NCI-H1092 treated with DMSO at 0.1 percent for 48 hours (cell line): ENCODE measurements around the gene CELF1.
"Not testable (repeated sequence)": the region's sequence is repeated elsewhere in the genome, so short reads cannot be mapped to it uniquely, and the experiment has no call there.

Source experiments
- DNase-seq: peaks from one replicate; lab custom pipeline; 2025; lab: John Stamatoyannopoulos, UW

Gene CELF1

DNA sequence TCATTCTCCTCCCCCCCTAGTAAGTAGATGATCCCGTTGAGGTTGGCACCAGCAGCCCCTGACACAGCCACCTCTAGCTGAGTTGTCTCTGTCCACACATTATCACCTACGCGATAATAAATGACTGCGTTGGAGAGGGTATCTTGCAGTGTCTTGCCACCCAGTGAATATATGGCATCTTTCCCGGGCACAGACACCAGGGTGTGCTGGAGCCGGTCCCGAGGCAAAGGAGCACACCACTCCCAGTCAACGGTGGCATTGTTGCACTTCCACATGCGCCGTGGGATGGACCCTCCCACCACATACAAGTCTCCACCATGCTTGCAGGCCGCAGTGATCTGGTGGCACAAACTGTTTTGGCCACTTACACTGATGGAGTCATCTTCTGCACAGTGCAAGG lies 20.4 kb upstream of the CELF1 start:
- no peak for DNase-seq

DNA sequence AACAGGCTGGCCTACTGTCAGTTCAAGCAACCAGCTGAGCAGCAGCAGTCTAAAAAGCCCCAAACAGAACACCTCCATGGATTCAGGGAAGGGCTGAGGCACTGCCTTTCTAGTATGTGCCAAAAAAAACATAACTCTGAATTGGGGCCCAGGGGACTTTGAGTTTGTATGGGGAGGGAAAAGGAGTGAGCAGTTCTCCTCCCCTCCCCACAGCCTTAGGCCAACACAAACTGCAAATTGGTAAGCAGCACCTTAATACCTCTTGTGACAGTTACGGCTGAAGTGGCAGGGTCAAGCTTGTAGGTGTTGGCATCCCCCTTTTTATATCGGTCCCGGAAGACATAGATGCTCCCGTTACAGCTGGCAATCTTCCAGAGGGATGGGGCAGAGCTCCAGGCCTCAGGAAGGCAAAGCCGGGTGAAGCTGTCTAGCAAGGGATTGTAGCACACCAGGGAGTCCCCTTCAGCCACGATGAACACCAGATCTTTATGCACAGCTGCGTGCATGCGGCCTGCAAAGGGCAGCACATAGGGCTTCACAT lies 19.9 kb upstream of the CELF1 start:
- DNase-seq: peak; percentile 71

DNA sequence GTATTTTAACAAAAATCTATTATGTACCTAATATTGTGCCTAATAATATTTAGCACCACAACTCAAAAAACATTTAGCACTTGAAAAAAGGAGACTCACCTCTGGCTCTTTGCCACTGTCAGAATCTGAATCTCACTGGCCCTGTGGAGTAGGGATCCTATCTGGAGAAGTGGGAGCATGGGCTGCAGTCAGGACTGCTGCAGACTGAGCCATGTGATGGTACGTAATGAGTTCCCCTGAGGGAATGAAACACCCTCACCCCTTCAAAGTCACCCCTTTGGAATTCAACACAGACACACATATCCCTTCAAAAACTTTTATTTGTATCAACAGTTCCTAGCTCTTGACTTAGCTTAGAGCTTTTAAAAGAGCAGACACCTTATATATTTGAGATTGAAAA lies 19.0 kb upstream of the CELF1 start:
- no peak for DNase-seq

DNA sequence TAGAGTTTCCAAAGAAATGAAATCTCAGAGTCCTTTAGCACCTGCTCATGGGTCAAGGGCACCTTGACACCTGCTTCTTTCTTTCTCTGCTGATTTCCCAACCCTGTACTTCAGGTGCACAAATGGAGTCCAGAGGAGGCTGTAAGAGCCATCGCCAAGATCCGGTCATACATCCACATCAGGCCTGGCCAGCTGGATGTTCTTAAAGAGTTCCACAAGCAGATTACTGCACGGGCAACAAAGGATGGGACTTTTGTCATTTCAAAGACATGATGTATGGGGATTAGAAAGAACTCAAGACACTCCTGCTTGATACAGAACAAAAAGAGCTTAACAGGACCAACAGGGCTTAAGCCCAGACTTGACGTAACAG lies 18.4 kb upstream of the CELF1 start:
- no peak for DNase-seq

- DNase-seq: no peak
Observed at GRCh38 chr11:47570651-47571356, 17.9 kb upstream of the CELF1 start.

- no peak for DNase-seq
Observed at GRCh38 chr11:47569646-47570045, 16.7 kb upstream of the CELF1 start.

DNA sequence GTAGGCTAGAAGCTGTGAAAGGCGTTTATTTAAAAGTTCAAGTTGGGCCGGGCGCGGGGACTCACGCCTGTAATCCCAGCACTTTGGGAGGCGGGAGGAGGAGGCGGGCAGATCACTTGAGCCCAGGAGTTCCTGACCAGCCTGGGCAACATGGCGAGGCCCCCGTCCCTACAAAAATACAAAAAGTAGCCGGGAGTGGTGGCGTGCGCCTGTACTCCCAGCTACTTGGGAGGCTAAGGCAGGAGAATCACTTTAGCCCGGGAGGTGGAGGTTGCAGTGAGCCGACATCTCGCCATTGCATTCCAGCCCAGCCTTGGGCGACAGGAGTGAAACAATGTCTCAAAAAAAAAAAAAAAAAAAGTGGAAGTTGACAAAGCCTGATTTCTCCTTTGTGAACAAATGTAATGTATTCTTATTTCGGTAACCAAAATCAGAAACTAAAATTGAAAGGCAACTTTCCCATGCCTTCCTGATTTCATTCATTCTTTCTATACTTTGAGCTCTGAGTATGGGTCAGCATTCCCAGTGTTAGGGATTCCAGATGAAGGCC lies 13.3 kb upstream of the CELF1 start:
- no peak for DNase-seq

GRCh38 chr11:47565340-47566148 lies 12.6 kb upstream of the CELF1 start, which contains the start of gene PTPMT1:
PTPMT1 (plus strand) TSS chr11:47565599; CDS start chr11:47565623, 24 bp downstream.
- peak; percentile 56 for DNase-seq

- DNase-seq: no peak
Observed at GRCh38 chr11:47564933-47565339, 12.0 kb upstream of the CELF1 start.

DNA sequence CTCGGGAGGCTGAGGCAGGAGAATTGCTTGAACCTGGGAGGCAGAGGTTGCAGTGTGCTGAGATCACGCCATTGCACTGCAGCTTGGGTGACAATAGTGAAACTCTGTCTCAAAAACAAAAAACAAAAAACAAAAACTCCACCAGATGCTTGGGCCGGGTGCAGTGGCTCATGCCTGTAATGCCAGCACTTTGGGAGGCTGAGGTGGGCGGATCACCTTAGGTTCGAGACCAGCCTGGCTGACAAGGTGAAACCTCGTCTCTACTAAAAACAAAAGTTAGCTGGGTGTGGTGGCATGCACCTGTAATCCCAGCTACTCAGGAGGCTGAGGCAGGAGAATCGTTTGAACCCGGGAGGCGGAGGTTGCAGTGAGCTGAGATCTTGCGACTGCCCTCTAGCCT lies 11.4 kb upstream of the CELF1 start:
- DNase-seq: not testable (repeated sequence)

GRCh38 chr11:47562393-47562792 lies 9.5 kb upstream of the CELF1 start:
- not testable (repeated sequence) for DNase-seq

DNA sequence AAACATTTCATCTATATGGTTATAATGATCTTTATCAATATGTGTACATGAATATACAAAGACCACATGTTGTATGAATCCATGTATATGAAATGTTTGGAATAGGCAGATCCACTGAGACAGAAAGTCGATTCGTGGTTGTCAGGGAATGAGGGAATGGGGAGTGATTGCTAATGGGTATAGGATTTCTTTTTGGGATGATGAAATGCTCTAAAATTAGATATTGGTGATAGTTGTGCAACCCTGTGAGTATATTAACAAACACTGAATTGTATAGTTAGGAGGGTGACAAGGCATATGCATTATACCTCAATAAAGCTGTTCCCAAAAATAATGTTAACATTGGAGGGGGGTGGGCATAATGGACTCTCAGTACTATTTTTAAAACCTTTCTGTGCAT lies 7.5 kb upstream of the CELF1 start:
- DNase-seq: no peak

DNA sequence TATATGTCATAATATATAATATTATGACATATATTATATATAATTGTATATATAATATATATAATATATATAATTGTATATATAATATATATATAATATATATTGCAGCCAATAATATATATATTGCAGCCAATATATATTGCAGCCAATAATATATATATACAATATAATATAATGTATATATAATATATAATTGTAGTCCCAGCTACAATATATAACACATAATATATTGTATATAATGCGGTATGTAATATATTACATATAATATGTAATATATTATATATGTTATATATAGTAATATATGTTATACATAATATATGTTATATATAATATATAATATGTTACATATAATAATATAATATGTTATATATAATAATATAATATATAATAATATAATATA lies 5.8 kb upstream of the CELF1 start:
- DNase-seq: no peak

DNA sequence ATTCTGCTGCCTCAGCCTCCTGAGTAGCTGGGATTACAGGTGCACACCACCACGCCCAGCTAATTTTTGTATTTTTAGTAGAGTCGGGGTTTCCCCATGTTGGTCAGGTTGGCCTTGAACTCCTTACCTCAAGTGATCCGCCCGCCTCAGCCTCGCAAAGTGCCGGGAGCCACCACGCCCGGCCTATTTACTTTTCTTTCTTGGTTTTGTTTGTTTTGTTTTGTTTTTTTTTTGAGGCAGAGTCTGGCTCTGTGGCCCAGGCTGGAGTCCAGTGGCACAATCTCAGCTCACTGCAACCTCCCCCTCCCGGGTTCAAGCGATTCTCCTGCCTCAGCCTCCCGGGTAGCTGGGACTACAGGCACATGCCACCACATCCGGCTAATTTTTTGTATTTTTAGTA lies 4.1 kb upstream of the CELF1 start:
- DNase-seq: not testable (repeated sequence)

DNA sequence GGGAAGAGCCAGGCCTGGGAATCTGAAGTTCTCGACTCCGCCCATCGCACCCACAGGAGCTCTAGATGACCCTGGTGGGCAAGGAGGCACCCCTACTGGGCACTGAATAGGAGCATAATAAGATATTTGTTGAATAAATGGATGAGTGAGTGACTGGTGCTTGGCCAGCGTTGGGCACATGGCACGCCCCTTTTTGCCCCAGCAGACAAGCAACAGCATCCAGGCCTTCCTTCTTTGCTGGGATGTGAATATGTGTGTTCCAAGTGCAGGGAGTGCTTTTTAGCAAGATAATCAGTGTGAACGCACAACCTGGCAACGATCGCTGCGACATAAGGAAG lies 443 bp upstream of the CELF1 start:
- DNase-seq: no peak

DNA sequence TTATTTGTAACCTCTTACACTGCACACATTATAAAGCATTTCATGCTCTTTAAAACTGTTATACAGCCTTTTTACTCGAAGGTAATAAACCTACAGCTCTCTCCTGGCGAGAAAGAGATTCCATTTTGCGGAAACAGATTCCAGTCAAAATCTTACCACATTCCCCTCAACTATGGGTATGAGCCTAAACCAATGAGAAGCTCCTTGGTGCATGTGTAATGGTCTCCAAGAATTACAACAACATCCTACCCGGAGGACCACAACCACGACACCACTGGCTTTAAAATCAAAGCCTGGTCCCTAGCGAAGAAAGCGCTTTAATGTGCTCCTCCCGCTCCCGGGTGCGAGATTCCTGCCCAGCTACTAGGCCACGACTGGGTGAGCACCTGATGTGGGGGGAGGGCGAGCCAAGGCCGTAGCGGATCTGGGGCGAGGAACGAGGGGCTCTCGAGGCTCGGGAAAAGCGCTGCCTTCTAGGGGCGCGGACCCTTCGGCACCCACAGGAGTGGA lies 821 bp downstream of the CELF1 start:
- DNase-seq: peak; percentile 60

DNA sequence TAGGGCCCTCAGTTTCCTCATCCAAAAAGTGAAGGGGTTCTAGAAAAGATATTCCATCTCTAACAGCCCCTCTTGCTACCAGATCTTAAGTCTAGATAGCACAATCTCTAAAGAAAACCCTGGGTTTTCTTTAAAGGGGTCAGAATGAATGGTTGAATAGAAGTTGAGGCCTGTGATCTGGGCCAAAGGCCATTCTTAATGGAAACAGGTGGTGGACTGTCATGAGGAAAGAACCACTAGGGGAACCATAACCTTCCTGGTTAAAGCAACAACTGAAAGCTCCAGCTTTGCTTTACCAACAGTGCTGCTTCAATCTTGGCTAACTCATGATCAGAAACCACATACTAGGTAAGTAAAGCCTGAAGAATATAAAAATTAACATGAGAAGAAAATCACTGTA lies 1.8 kb downstream of the CELF1 start:
- no peak for DNase-seq

GRCh38 chr11:47550288-47551047 lies 2.5 kb downstream of the CELF1 start:
- no peak for DNase-seq

DNA sequence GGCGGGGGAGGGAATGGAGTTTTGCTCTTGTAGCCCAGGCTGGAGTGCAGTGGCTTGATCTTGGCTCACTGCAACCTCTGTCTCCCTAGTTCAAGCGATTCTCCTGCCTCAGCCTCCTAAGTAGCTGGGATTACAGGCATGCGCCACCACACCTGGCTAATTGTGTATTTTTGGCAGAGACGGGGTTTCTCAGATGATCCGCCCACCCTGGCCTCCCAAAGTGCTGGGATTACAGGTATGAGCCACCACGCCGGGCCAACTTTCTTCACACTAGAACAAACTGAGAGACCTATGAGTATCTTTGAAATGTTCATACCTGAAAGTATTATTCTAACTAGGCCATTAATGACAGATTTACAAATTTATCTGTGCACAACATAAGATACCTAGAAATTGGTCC lies 6.7 kb downstream of the CELF1 start:
- DNase-seq: not testable (repeated sequence)

DNA sequence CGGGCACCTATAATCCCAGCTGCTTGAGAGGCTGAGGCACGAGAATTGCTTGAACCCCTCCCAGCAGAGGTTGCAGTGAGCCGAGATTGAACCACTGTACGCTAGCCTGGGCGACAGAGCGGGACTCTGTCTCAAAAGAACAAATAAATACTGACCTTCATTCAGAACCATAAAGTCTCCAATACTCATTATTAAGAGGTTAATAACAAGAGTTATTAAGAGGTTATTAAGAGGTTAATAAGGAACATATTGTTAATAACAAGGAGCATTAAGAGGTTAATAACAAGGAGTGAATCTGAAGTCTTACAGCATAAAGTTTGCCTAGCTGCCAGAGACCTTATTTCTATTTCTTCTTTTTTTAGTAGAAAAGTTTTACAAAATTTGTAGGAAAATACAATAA lies 7.6 kb downstream of the CELF1 start:
- no peak for DNase-seq

- no peak for DNase-seq
Observed at GRCh38 chr11:47541070-47541469, 11.9 kb downstream of the CELF1 start.

DNA sequence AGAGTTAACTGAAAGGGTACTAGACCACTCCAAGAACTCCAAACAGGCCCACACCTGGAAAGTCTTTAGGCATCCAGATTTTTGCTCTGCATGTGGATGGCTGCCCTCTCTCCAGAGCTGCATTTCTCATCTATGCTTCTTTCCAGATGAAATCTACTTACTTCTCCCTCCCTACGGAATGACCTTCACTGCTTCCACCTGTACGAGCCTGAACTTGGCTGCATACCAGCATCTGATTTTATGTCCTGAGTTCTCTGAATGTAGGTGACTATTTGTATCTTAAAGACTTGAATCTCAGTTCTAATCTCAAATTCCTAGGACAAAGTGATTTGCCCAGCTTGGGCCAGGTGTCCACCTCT lies 13.3 kb downstream of the CELF1 start:
- no peak for DNase-seq
